WERI-Rb-1 (cell line): ENCODE data around the gene PCDHB6.
"Not testable (repeated sequence)": the region's sequence is repeated elsewhere in the genome, so short reads cannot be mapped to it uniquely, and the experiment has no call there.

Experiments used
- DNase-seq: peaks from one replicate; pipeline ENCODE4 v3.0.0-alpha.2; 2020
- H3K27ac ChIP-seq: fragments of 250-450 bp; sonication (Bioruptor Pico); 2 replicates; pipeline ENCODE4 v1.5.1; 2020; ENCODE audit warnings: mild to moderate bottlenecking, moderate library complexity
- H3K27me3 ChIP-seq: fragments of 250-450 bp; sonication (Bioruptor Pico); 2 replicates; pipeline ENCODE4 v1.5.1; 2021; ENCODE audit warnings: mild to moderate bottlenecking, low read depth, moderate library complexity; ENCODE audit not compliant: insufficient read depth, severe bottlenecking
- H3K36me3 ChIP-seq: fragments of 250-450 bp; sonication (Bioruptor Pico); 2 replicates; pipeline ENCODE4 v1.5.1; 2020; ENCODE audit warnings: mild to moderate bottlenecking, moderate library complexity
- H3K4me3 ChIP-seq: 2 replicates; pipeline ENCODE4 v1.5.1; 2011; ENCODE audit warnings: low read depth, mild to moderate bottlenecking, control low read depth, low read length
- H3K9me3 ChIP-seq: fragments of 250-450 bp; sonication (Bioruptor Pico); 2 replicates; pipeline ENCODE4 v1.5.1; 2021; ENCODE audit warnings: mild to moderate bottlenecking, moderate library complexity; ENCODE audit not compliant: severe bottlenecking
- TF ChIP-seq, protein P1 (sequence below): IDR thresholded peaks from 2 replicates; pipeline ENCODE4 v1.5.1; 2011; ENCODE audit warnings: low read depth, mild to moderate bottlenecking, control low read depth, inconsistent platforms, low read length

The PCDHB6 gene

DNA sequence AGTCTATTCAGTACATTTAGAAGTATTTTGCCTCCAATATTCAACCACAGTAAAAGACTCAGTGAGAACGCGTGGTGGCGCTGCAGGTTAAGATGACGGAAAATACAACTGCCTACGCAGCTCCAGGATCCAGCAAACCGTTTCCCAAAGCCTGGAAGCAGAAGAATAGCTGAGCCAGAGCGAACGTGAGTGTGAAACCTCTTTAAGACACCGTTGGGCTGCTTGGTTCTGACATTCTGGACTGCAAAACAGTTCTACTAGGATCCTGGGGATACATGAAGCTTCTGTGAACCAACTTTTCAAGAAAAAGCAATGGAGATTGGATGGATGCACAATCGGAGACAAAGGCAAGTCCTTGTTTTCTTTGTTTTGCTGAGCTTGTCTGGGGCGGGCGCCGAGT is 32.4 kb downstream of the PCDHB6 start, which contains the start of gene PCDHB16:
TSS of gene PCDHB16 (plus strand) at position 140 of the 400 bp plus-strand sequence. CDS start at position 313, 173 bp downstream.
- TF ChIP-seq, protein P1, sequence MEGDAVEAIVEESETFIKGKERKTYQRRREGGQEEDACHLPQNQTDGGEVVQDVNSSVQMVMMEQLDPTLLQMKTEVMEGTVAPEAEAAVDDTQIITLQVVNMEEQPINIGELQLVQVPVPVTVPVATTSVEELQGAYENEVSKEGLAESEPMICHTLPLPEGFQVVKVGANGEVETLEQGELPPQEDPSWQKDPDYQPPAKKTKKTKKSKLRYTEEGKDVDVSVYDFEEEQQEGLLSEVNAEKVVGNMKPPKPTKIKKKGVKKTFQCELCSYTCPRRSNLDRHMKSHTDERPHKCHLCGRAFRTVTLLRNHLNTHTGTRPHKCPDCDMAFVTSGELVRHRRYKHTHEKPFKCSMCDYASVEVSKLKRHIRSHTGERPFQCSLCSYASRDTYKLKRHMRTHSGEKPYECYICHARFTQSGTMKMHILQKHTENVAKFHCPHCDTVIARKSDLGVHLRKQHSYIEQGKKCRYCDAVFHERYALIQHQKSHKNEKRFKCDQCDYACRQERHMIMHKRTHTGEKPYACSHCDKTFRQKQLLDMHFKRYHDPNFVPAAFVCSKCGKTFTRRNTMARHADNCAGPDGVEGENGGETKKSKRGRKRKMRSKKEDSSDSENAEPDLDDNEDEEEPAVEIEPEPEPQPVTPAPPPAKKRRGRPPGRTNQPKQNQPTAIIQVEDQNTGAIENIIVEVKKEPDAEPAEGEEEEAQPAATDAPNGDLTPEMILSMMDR: peak; percentile 39; the same call in 1 of the 2 replicates
- DNase-seq: peak; percentile 68
- Histone ChIP-seq H3K27ac (peak within 1 kb of the TSS; percentile 42; the same call in 1 of the 2 replicates), H3K27me3 (no peaks in the 10 kb centered on the region), H3K4me3 (peak within 1 kb of the TSS; percentile 30), H3K9me3 (no peaks in the 10 kb centered on the region), H3K36me3 (no peaks in the 10 kb centered on the region)

DNA sequence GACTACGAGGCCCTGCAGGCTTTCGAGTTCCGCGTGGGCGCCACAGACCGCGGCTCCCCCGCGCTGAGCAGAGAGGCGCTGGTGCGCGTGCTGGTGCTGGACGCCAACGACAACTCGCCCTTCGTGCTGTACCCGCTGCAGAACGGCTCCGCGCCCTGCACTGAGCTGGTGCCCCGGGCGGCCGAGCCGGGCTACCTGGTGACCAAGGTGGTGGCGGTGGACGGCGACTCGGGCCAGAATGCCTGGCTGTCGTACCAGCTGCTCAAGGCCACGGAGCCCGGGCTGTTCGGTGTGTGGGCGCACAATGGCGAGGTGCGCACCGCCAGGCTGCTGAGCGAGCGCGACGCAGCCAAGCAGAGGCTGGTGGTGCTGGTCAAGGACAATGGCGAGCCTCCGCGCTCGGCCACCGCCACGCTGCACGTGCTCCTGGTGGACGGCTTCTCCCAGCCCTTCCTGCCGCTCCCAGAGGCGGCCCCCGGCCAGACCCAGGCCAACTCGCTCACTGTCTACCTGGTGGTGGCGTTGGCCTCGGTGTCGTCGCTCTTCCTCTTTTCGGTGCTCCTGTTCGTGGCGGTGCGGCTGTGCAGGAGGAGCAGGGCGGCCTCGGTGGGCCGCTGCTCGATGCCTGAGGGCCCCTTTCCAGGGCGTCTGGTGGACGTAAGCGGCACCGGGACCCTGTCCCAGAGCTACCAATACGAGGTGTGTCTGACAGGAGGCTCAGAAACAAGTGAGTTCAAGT is 34.4 kb downstream of the PCDHB6 start:
- DNase-seq, H3K27ac ChIP-seq, H3K27me3 ChIP-seq, H3K36me3 ChIP-seq, H3K9me3 ChIP-seq, H3K4me3 ChIP-seq: not testable (repeated sequence)

DNA sequence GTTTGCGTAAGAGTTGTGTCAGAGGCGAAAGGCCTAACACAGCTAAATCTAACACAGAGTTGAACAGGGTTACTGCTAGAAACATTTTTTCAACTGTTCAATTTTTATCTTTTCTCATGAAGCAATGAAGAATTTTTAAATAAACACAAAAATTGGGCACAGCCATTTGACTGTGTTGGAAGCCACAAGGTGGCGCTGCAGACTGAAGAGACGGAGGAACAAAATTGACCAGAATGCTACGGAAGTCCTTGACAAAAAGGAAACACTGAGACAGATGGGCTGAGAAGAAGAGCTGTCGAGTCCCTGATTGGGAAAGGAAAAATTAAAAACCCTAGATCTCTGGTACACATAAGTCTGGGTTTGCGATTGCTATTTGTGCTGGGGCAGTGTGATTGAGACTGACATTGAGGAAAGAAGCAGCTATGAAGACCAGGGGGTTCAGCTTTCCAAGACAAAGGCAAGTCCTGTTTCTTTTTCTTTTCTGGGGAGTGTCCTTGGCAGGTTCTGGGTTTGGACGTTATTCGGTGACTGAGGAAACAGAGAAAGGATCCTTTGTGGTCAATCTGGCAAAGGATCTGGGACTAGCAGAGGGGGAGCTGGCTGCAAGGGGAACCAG is 37.1 kb downstream of the PCDHB6 start, which contains the start of gene PCDHB9:
TSS of gene PCDHB9 (plus strand) at position 265 of the 616 bp plus-strand sequence. CDS start at position 423, 158 bp downstream.
- H3K27ac ChIP-seq: peak within 1 kb of the TSS; percentile 56
- H3K4me3 ChIP-seq: peak within 1 kb of the TSS; percentile 51
- no peaks in the 10 kb centered on the region for H3K36me3 ChIP-seq
- H3K27me3 ChIP-seq: no peaks in the 10 kb centered on the region
- TF ChIP-seq, protein P1: peak; percentile 69
- peak; percentile 69 for DNase-seq
- H3K9me3 ChIP-seq: no peaks in the 10 kb centered on the region

DNA sequence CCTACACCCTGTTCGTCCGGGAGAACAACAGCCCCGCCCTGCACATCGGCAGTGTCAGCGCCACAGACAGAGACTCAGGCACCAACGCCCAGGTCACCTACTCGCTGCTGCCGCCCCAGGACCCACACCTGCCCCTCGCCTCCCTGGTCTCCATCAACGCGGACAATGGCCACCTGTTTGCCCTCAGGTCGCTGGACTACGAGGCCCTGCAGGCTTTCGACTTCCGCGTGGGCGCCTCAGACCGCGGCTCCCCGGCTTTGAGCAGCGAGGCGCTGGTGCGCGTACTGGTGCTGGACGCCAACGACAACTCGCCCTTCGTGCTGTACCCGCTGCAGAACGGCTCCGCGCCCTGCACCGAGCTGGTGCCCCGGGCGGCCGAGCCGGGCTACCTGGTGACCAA is 38.8 kb downstream of the PCDHB6 start:
- not testable (repeated sequence) for H3K4me3 ChIP-seq, H3K27ac ChIP-seq, DNase-seq, H3K36me3 ChIP-seq, H3K9me3 ChIP-seq, H3K27me3 ChIP-seq

DNA sequence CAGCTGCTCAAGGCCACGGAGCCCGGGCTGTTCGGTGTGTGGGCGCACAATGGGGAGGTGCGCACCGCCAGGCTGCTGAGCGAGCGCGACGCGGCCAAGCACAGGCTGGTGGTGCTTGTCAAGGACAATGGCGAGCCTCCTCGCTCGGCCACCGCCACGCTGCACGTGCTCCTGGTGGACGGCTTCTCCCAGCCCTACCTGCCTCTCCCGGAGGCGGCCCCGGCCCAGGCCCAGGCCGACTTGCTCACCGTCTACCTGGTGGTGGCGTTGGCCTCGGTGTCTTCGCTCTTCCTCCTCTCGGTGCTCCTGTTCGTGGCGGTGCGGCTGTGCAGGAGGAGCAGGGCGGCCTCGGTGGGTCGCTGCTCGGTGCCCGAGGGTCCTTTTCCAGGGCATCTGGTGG is 39.3 kb downstream of the PCDHB6 start:
- H3K27ac ChIP-seq, H3K9me3 ChIP-seq, DNase-seq, H3K27me3 ChIP-seq, H3K36me3 ChIP-seq, H3K4me3 ChIP-seq: not testable (repeated sequence)

DNA sequence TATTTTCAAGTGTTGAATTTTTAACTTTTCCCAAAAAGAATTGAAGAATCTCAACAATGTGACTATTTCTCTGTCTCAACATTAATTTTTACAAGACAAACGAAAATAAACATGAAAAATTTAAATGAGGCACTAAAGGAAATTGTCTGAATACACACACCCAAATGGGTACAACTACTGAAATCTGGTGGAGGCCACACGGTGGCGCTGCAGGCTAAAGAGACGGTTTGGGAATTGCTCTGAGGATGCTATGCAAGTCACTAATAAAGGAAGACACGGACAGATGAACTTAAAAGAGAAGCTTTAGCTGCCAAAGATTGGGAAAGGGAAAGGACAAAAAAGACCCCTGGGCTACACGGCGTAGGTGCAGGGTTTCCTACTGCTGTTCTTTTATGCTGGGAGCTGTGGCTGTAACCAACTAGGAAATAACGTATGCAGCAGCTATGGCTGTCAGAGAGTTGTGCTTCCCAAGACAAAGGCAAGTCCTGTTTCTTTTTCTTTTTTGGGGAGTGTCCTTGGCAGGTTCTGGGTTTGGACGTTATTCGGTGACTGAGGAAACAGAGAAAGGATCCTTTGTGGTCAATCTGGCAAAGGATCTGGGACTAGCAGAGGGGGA is 42.4 kb downstream of the PCDHB6 start, which contains the start of gene PCDHB10:
TSS of gene PCDHB10 (plus strand) at position 244 of the 616 bp plus-strand sequence. CDS start at position 444, 200 bp downstream.
- peak; percentile 76 for DNase-seq
- no peaks in the 10 kb centered on the region for H3K27me3 ChIP-seq
- peak within 1 kb of the TSS; percentile 30 for H3K4me3 ChIP-seq
- no peak within 1 kb of the TSS for H3K27ac ChIP-seq
- TF ChIP-seq, protein P1: peak; percentile 71
- peaks cover 8% of the 10 kb centered on the region for H3K9me3 ChIP-seq
- no peaks in the 10 kb centered on the region for H3K36me3 ChIP-seq

DNA sequence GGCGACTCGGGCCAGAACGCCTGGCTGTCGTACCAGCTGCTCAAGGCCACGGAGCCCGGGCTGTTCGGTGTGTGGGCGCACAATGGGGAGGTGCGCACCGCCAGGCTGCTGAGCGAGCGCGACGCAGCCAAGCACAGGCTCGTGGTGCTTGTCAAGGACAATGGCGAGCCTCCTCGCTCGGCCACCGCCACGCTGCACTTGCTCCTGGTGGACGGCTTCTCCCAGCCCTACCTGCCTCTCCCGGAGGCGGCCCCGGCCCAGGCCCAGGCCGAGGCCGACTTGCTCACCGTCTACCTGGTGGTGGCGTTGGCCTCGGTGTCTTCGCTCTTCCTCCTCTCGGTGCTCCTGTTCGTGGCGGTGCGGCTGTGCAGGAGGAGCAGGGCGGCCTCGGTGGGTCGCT is 44.5 kb downstream of the PCDHB6 start:
- H3K4me3 ChIP-seq: not testable (repeated sequence)

More for the DNA sequence above, 44.5 kb downstream of the PCDHB6 start:
- H3K9me3 ChIP-seq: peaks cover 10% of the 10 kb centered on the region
- not testable (repeated sequence) for H3K27ac ChIP-seq, H3K27me3 ChIP-seq, DNase-seq, H3K36me3 ChIP-seq
